GM21576 (cell line): Measurements from ENCODE around the gene SP4.
"Not testable (repeated sequence)": the region's sequence is repeated elsewhere in the genome, so short reads cannot be mapped to it uniquely, and the experiment has no call there.

Experiments
- ATAC-seq: cut with Tn5 transposase; IDR thresholded peaks from one replicate; pipeline ENCODE4 v1.9.1; 2021; ENCODE audit warnings: mild to moderate bottlenecking, moderate library complexity; ENCODE audit not compliant: unreplicated experiment

Gene SP4

DNA sequence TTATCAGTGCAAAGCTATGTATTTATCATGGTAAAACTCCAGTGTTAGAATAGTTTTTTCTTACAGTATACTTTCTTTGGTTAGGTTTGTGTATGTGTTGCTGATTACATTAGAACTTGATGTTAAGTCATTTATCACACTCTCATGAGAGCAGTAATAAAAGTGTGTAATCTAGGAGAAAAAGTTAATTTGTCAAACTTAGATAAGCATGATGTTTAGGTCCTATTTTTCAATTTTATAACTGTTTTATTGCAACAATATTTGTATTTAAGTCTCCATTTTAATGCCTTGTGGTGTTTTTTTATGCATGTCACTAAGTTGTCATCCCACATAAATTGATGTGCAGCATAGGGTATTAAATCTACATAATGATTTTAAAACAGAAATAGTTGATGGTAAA, 86.2 kb downstream of the SP4 start:
- ATAC-seq, result no peak

DNA sequence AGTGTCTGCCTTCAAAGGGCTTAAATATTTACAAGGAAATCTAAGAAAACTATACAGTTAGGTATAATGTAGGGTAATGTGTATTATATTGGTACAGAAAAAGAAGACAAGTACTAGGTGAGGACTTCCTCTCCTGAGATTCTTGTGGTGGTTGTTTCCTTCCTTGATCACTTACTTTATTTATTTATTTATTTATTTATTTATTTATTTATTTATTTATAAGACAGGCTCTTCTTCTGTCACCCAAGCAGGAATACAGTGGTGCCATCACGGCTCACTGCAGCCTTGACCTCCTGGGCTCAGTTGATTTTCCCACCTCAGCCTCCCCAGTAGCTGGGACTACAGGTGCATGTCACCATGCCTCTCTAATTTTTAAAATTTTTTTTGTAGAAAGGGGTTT, 96.8 kb downstream of the SP4 start:
- no peak for ATAC-seq

DNA sequence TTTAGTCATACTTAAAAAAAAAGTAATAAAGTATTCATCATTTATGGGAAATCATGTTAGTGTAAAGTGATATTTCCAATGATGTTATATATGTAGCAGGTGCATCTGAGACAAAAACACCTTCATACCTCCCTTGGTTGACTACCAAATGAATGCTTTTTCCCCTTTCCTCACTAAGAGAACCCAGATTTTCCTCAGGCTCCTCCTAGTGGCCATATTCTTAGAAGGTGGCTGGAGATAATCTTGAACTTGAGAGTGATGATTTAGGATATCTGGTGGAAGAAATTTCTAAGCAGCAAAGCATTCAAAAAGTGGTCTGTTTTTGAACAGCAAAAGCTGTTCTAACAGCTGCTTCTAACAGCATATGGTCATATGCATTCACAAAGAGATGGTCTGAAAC, 98.1 kb downstream of the SP4 start:
- no peak for ATAC-seq

DNA sequence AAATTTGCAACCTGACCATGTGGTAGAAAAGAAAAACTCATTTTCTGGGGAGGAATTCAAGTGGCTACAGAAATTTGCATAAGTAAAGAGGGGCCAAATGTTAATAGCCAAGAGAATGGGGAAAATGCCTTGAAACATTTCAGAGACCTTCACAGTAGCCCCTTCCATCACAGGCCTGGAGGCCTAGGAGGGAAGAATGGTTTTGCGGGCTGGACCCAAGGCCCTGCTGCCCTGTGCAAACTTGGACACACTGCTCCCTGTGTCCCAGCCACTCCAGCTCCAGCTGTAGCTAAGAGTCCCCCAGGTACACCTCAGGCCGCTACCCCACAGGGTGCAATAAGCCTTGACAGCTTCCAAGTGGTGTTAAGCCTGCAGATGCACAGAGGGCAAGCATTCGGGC, 98.6 kb downstream of the SP4 start:
- no peak for ATAC-seq

DNA sequence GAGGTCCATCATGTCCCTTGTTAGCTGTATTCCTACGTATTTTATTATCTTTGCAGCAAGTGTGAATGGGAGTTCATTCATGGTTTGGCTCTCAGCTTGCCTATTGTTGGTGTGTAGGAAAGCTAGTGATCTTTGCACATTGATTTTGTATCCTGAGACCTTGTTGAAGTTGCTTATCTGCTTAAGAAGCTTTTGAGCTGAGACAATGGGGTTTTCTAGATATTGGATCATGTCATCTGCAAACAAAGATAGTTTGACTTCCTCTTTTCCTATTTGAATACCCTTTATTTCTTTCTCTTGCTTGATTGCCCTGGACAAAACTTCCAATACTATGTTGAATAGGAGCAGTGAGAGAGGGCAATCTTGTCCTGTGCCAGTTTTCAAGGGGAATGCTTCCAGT, 104.6 kb downstream of the SP4 start:
- ATAC-seq, result not testable (repeated sequence)

DNA sequence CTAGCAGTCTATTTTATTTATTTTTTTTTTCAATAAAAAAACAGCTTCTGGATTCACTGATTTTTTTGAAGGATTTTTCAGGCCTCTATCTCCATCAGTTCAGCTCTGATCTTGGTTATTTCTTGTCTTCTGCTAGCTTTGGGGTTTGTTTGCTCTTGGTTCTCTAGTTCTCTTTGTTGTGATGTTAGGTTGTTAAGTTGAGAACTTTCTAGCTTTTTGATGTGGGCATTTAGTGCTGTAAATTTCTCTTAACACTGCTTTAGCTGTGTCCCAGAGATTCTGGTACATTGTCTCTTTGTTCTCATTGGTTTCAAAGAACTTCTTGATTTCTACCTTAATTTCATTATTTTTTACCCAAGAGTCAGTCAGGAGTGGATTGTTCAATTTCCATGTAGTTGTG, 105.8 kb downstream of the SP4 start:
- ATAC-seq, result not testable (repeated sequence)

DNA sequence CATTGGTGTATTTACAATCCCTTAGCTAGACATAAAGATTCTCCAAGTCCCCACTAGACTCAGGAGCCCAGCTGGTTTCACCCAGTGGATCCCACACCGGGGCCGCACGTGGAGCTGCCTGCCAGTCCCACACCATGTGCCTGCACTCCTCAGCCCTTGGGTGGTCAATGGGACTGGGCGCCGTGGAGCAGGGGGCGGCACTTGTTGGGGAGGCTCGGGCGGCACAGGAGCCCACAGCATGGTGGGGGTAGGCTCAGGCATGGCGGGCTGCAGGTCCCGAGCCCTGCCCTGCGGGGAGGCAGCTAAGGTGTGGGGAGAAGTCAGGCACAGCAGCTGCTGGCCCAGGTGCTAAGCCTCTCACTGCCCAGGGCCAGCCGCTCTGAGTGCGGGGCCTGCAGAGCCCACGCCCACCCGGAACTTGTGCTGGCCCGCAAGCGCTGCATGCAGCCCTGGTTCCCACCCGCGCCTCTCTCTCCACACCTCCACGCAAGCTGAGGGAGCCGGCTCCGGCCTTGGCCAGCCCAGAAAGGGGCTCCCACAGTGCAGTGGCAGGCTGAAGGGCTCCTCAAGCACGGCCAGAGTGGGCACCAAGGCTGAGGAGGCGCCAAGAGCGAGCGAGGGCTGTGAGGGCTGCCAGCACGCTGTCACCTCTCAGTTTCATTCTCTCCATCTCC, 108.7 kb downstream of the SP4 start:
- ATAC-seq, result not testable (repeated sequence)

DNA sequence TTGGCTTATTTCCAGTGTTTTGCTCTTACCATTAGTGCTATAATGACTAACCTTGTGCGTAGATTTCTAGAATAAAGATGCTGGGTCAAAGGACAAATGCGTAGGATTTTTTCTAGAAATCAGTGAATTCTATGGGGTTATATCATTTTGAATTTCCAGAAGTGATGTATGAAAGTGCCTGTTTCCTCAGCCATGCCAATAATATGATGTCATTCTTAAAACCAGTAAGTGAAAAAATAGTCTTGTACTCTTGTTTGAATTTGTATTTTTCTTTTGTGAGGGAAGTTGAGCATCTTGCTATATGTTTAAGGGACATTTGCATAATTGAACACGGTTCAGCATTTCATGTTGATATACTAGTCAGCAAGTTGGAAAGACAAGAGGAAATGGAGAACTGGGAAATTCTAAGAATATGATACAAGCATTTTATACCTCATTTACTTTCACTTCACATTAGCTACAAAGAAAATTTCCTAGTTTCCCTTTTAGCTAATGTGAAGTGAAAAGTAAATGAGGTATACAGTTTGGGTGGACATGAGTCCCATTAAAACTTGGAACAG, 111.1 kb downstream of the SP4 start:
- ATAC-seq, result no peak

DNA sequence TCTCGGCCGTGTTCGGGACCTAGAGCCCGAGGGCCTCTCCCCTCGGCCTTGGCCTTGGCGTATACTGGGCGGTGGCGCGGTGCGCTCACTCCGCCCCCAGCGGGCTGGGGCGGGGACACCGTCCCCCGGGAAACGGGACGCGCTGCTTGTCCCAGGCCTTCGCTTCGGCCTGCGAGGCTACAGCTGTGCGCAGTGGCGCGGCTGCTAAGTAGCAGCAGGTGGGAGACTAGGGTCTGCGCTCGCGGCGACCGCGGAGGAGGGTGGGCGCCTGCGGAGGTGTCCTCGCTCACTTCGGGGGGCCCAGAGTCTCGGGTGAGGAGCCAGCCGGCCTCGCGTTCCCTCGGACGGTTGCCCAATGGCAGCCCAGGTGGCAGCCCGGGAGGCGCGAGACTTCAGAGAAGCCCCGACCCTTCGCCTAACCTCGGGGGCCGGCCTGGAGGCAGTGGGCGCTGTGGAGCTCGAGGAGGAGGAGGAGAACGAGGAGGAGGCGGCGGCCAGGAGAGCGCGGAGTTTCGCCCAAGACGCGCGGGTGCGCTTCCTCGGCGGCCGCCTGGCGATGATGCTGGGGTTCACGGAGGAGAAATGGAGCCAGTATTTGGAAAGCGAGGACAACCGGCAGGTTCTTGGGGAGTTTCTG, 115.1 kb downstream of the SP4 start, which contains the start of gene DNAH11:
Gene DNAH11, plus strand, starts transcription at position 149 of the 637 bp plus-strand sequence. Its CDS starts 207 bp downstream, at position 356.
- ATAC-seq, result peak; percentile 55

DNA sequence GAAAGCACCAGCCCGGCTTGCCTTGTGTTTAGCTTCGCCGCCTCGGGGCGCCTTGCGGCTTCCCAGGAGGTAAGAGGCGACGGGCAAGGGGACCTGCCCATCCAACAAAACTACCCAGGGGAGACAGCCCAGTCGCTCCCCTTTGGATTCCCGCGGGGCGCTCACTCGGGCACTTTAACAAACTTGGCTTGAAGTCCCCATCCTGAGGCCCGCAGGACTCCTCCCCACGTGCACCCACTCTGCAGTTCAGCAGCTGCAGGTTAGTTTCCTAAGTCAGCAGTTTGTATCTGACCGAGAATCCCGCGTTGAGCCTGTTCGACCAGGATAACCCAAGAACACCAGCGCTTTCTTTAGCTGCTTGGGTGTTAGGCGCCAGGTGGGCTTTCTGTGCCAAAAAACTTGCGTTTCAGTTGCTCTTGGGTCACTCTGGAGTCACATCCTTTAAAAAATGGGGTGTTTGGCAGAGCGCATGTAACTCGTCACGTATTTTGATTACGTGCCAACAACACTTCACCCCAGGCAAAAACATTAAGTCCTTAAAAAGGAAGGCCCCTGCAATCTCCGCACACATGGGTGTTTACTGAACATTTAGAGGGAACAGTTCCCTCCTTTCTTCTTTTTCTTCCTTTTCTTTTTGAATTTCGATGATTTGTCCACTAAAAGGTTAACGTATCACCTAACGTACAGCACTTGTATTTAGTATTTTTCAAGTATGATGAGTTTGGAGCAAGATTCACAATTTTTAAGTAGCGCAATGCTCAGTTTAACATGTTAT, 115.8 kb downstream of the SP4 start:
- peak; percentile 17 for ATAC-seq

DNA sequence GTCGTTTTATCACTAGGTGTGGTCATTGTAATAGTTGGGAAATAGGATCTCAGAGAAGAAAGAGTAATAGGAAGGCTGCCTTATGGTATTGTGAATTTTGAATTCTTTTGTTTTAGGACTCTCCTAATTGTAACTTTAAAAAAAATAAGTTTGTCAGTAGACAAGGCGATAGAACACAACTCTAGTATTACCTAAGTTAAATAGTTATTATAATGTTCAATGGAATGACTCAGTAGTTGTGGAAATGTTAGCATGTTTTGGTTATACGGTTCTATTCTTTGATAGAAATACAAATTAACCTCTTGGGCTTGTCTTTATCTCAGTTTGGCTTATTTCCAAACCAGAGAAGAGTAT, 116.4 kb downstream of the SP4 start:
- no peak for ATAC-seq

DNA sequence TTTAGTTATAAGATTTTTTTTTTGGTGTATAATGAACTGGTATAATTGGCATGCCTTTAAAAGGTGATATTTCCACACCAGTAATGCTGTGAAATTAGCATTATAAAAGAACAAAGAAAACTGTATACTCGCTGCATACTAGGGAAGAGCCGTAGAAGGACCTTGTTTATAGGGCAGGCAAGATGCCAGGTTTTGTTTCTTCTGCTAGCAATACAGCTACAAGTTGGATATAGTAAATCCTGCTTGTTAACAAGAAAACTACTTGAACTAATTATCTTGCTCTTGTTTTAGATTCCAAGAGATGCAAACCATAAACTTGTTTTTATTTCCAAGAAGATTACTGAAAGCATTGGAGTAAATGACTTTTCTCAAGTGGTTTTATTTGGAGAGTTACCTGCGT, 116.8 kb downstream of the SP4 start:
- no peak for ATAC-seq

DNA sequence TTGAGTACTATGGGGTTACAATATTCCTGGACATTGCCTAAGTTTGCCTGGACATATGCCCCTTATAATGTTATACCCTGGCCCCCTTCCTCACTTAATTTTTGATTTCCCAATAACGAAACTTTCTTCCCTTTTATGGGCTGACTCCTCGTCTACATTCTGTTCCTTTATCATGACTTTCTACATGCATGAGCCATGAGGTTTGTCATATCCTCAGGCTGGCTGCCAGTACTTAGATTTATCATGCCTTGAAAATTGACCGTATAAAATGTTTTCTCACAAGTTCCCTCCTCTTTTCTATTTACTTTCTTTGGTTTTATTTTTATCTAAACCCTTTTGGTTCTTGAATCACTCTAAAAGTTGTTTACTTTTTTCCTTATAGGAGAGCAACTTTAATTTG, 119.6 kb downstream of the SP4 start:
- ATAC-seq, result no peak

DNA sequence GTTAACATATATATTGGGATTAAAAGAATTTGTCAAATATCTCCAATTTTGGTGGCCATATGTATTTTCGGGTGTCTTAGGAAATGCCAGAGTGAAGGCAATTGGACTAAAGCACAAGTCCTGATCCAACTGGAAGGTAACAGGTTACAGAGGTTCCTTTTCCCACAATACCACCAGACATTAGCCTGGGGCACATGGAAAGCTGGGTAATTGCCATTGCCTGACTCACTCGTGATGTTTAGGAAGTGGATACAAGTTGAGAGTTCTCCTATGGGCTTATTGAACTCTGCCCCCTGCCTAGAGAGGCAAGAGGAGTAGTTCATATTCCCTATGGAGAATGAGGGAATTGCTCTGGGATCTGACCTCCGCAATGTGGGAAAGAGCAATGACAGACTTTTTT, 120.6 kb downstream of the SP4 start:
- ATAC-seq, result no peak

DNA sequence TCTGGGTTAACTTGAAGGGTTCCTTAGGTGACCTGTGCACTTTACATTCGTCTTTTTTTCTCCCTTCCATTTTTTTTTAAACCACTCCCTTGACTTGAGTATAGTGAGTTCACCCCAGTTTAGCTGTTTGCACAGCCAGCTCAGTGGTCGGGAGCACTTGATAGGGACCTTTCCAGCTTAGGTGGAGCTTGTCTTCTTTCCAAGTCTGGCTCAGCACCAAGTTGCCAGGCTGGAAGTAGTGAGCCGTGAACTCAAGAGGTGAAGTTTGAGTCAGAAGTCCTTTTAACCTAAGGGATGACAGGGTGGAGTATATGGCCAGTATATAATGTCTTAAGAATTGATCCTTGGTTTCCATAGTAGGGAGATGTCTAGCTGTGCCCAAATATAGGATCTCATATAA, 122.2 kb downstream of the SP4 start:
- ATAC-seq, result no peak

DNA sequence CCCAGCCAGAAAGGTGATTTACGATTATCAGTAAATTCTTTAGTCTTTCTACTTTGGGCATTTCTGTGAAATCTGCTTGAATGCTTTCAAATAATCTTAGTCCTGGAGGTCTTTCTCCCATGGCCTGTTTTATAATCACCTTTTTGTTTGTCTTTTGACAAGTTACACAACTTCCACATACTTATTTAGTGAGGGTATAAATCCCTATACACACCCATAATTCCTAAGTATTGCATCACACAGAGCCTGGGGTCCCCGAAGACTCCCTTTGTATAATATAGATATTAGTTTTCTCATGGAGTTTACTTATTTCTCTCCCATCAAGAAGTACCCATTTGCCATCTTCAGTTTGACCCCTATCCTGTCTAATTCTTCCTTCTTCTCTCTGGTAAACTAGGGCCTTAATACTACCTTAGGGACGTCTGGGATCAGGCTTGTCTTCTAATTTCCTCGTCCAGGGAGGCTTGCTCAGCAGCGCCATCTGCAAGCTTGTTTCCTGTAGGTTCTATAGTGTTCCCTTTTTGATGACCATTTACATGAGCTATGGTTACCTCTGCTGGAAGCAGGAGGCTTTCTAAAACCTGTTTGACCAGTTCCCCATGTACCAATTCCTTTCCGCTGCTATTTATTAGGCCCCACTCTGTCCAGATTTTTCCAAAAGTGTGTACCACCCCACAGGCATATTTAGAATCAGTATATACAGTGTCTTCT, 123.1 kb downstream of the SP4 start:
- no peak for ATAC-seq

DNA sequence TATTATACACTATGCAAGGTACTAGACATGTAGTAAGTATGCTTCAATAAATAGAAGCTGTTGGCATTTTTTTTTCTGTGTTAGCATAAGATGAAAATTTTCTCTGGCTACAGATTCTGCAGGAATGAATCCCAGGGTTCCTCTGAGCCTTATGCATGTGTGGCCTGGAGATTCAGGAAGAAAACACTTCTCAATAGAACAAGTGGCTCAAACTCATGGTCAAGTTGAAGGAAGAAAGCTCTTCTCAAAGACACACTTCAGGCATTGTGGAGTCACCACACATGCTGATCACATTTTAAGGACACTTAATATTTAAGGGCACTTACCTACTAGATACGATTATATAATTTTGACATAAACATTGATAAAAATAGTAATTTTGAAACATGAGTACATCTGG, 134.5 kb downstream of the SP4 start:
- no peak for ATAC-seq
